SJCRH30 (cell line): ENCODE data around the gene DENND5A. TPM values are rescaled to one million over a fixed set of nuclear protein-coding genes. Genes with fewer than 3 reads are reported as not detected.

Experiments
- DNase-seq, 2 experiments: peaks; one replicate each; pipeline ENCODE4 v3.0.0-alpha.2; 2015 to 2020
- H3K27ac ChIP-seq: fragments of 250-450 bp; sonication (Bioruptor Pico); 2 replicates; pipeline ENCODE4 v1.5.1; 2020; ENCODE audit warnings: mild to moderate bottlenecking, moderate library complexity
- H3K27me3 ChIP-seq: fragments of 250-450 bp; sonication (Bioruptor Pico); 2 replicates; pipeline ENCODE4 v1.5.1; 2020; ENCODE audit warnings: mild to moderate bottlenecking, moderate library complexity
- H3K36me3 ChIP-seq: fragments of 250-450 bp; sonication (Bioruptor Pico); 2 replicates; pipeline ENCODE4 v1.5.1; 2020; ENCODE audit warnings: mild to moderate bottlenecking, moderate library complexity
- H3K4me1 ChIP-seq: fragments of 250-450 bp; sonication (Bioruptor Pico); 2 replicates; pipeline ENCODE4 v1.5.1; 2020; ENCODE audit warnings: mild to moderate bottlenecking, moderate library complexity
- H3K4me3 ChIP-seq: fragments of 250-450 bp; sonication (Bioruptor Pico); 2 replicates; pipeline ENCODE4 v1.5.1; 2020; ENCODE audit warnings: mild to moderate bottlenecking, moderate library complexity
- H3K9me3 ChIP-seq: fragments of 250-450 bp; sonication (Bioruptor Pico); replicated peaks from 2 replicates; pipeline ENCODE4 v1.5.1; 2020; ENCODE audit warnings: mild to moderate bottlenecking, moderate library complexity
- total RNA-seq: library from RNA; depleted of rRNA; stranded (reverse); fragments of >200 nt; shearing (Covaris generic); gene quantifications from 2 replicates; pipeline ENCODE4 v1.2.3, GENCODE V29; 2014

Gene DENND5A
- total RNA-seq, 1 experiment from 2014 or later = 113 TPM

DNA sequence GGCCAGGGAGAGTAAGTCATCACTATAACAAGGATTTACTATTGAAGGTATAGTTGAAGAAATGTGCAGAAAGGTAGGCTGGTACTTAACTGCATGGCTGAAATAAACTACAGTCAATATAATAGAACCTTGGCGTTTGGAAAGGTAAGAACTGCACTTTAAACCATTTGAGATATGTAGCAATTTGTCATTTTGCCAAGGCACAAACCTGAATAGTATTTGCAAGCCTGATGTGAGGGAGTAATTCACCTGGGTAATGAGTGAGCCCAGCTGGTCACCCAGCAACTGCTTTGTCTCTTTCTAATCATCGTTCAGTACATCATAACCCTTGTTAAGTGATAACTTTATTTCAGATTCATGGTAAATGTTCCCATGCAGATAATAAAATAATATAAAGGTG is 111.5 kb downstream of the DENND5A start:
- peaks cover 59% of the 10 kb centered on the region for H3K36me3 ChIP-seq
- DNase-seq = no peak
- H3K27me3 ChIP-seq = no peaks in the 10 kb centered on the region
- no peaks in the 10 kb centered on the region for H3K4me1 ChIP-seq
- H3K4me3 ChIP-seq = no peak overlapping the region
- H3K9me3 ChIP-seq = no peaks in the 10 kb centered on the region
- H3K27ac ChIP-seq = no peak overlapping the region

DNA sequence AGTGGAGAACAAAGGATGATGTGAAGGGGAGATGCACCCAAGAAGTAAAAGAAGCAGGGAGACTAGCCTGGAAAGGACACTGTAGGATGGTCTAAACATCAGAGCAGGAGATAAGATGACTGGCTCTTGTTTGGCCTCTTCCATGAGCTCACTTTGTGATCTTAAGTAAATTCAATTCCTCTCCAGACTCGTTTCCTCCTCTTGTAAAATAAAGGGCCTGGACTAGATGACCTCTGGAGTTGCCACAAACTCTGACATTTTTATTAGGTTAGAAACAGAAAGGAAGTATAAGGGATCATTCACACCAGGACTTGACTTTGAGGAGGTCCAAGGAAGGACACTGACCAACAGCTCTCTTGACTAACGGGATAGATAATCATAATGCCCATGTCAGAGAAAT is 113.5 kb downstream of the DENND5A start:
- Histone ChIP-seq H3K36me3 (peaks cover 63% of the 10 kb centered on the region), H3K9me3 (no peaks in the 10 kb centered on the region), H3K4me3 (no peak overlapping the region), H3K27me3 (no peaks in the 10 kb centered on the region), H3K27ac (no peak overlapping the region), H3K4me1 (no peaks in the 10 kb centered on the region)
- DNase-seq = no peak

DNA sequence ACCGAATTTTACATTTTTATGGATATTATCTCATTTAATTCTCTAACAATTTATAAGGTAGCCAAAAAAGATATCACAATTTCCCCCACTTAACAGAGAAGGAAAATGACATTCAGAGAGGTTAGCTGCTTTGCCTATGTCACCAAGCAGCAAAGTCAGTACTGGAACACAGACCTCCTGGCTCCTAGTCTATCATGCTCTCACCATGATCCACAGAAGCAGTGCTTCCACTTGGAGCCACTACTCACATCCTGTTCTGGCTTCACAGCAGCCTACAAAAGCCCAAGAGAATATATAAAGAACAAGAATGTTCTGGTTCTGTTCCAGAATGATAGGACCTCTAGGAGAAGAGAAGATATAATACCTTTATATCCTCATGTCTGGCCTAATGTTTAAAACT is 114.2 kb downstream of the DENND5A start:
- no peak overlapping the region for H3K4me3 ChIP-seq
- peaks cover 68% of the 10 kb centered on the region for H3K36me3 ChIP-seq
- no peaks in the 10 kb centered on the region for H3K4me1 ChIP-seq
- no peak overlapping the region for H3K27ac ChIP-seq
- DNase-seq = no peak
- H3K27me3 ChIP-seq = no peaks in the 10 kb centered on the region
- no peaks in the 10 kb centered on the region for H3K9me3 ChIP-seq

- Histone ChIP-seq H3K36me3 (peaks cover 70% of the 10 kb centered on the region), H3K4me1 (no peaks in the 10 kb centered on the region), H3K27ac (no peak overlapping the region), H3K4me3 (no peak overlapping the region), H3K27me3 (no peaks in the 10 kb centered on the region), H3K9me3 (no peaks in the 10 kb centered on the region)
- DNase-seq = no peak
These were observed 114.6 kb downstream of the DENND5A start for GRCh38 chr11:9150501-9150900.

- no peaks in the 10 kb centered on the region for H3K27me3 ChIP-seq
- no peak overlapping the region for H3K4me3 ChIP-seq
- DNase-seq = no peak
- no peaks in the 10 kb centered on the region for H3K4me1 ChIP-seq
- peaks cover 76% of the 10 kb centered on the region for H3K36me3 ChIP-seq
- no peaks in the 10 kb centered on the region for H3K9me3 ChIP-seq
- no peak overlapping the region for H3K27ac ChIP-seq
These were observed 116.4 kb downstream of the DENND5A start for GRCh38 chr11:9148727-9149126.

- Histone ChIP-seq H3K9me3 (no peaks in the 10 kb centered on the region), H3K27me3 (no peaks in the 10 kb centered on the region), H3K4me1 (no peaks in the 10 kb centered on the region), H3K4me3 (no peak overlapping the region), H3K36me3 (peaks cover 82% of the 10 kb centered on the region), H3K27ac (no peak overlapping the region)
- no peak for DNase-seq
These were observed 117.1 kb downstream of the DENND5A start for GRCh38 chr11:9148035-9148434.

DNA sequence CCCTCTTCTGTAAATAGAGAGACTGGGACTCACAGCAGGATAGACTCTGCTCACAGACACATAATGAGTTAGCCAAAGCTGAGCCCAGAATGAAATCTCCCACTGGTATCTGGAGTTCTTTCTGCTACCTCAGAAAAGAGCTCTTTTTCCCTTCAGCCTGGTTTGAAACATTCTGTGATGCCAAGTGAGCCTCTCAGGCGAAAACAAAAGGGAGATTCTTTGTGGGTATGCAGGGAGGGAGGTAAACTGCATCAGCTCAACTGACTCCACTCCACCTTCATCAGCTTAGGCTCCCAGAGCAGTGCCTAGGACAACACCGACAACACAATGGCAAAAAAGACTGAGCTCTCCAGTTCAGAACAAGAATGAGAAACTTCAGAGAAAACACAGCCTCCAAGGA is 118.7 kb downstream of the DENND5A start:
- no peak overlapping the region for H3K4me3 ChIP-seq
- peaks cover 89% of the 10 kb centered on the region for H3K36me3 ChIP-seq
- no peaks in the 10 kb centered on the region for H3K4me1 ChIP-seq
- no peaks in the 10 kb centered on the region for H3K9me3 ChIP-seq
- DNase-seq = no peak
- H3K27ac ChIP-seq = no peak overlapping the region
- no peaks in the 10 kb centered on the region for H3K27me3 ChIP-seq

DNA sequence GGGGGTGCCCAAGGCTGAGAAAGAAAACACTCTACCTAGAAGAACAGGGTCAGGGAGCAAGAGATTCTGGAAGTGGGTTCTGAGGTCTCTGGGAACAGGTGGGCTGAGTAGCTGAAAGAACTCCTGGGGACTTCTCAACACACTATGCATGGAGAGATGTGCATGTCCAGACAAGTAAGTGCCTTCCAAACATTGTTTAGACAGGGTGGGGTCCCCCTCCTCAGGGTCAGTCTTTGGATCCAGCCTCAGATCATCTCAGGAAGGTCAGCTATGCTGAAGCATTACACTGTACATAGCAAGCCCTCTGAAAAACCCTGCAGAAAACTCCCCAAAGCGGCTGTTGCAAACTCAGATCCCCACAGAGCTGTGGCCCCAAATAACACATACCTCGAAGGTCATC is 119.9 kb downstream of the DENND5A start:
- Histone ChIP-seq H3K36me3 (peaks cover 87% of the 10 kb centered on the region), H3K4me1 (no peaks in the 10 kb centered on the region), H3K27me3 (no peaks in the 10 kb centered on the region), H3K4me3 (no peak overlapping the region), H3K27ac (no peak overlapping the region), H3K9me3 (no peaks in the 10 kb centered on the region)
- no peak for DNase-seq

DNA sequence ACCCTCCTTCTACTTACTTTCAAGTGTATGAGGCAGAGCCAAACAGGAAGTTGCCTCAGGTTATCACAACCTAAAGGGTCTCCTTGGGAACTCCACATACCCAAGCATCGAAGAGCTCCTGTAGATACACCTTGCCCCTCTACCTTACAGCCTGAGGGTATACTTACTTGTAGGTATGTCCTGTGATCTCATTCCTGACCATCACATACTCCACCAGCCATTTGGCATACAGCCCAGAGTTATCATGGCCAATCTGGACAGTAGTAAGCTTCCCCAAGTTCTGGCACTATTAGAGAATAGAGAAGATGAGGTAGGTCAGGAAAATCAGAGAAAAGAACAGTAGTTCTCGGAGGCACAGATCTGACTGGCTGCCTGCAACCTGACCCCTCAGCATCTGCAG is 120.3 kb downstream of the DENND5A start:
- peaks cover 86% of the 10 kb centered on the region for H3K36me3 ChIP-seq
- DNase-seq = no peak

DNA sequence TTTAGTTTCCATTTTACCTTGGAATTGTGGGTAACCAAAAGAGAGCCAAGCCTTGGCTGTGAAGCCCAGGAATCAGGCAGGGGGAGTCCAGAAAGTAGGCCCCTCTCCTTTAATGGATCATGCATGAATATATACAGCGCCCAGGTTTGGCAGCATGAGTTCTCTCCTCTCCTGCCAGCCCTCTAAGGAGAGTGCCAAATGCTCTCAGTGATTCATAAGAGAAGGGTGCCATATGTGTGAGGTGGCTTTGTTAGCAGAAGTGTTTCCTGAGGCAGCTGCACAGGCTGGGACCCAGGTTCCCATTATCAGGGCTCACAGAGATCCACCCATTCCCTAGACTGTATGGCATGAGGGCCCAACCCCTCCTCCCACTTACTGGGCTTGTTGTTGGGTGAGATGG is 121.4 kb downstream of the DENND5A start:
- H3K4me3 ChIP-seq = no peak overlapping the region
- no peaks in the 10 kb centered on the region for H3K27me3 ChIP-seq
- no peaks in the 10 kb centered on the region; the same call in 1 of the 2 replicates for H3K4me1 ChIP-seq
- no peak overlapping the region for H3K27ac ChIP-seq
- H3K36me3 ChIP-seq = peaks cover 81% of the 10 kb centered on the region
- no peak for DNase-seq
- no peaks in the 10 kb centered on the region for H3K9me3 ChIP-seq

More for the DNA sequence above, 120.3 kb downstream of the DENND5A start:
- Histone ChIP-seq H3K4me3 (no peak overlapping the region), H3K27ac (no peak overlapping the region), H3K9me3 (no peaks in the 10 kb centered on the region), H3K27me3 (no peaks in the 10 kb centered on the region), H3K4me1 (no peaks in the 10 kb centered on the region)

- DNase-seq = no peak
- Histone ChIP-seq H3K4me1 (no peaks in the 10 kb centered on the region; the same call in 1 of the 2 replicates), H3K9me3 (no peaks in the 10 kb centered on the region), H3K27me3 (no peaks in the 10 kb centered on the region), H3K4me3 (no peak overlapping the region), H3K36me3 (peaks cover 75% of the 10 kb centered on the region), H3K27ac (no peak overlapping the region)
These were observed 122.4 kb downstream of the DENND5A start for GRCh38 chr11:9142732-9143131.

GRCh38 chr11:9141186-9141585 is 124.0 kb downstream of the DENND5A start:
- Histone ChIP-seq H3K27ac (no peak overlapping the region), H3K9me3 (no peaks in the 10 kb centered on the region), H3K36me3 (peaks cover 65% of the 10 kb centered on the region), H3K4me3 (no peak overlapping the region), H3K4me1 (no peaks in the 10 kb centered on the region; the same call in 1 of the 2 replicates), H3K27me3 (no peaks in the 10 kb centered on the region)
- DNase-seq = no peak

- H3K4me1 ChIP-seq = no peaks in the 10 kb centered on the region; the same call in 1 of the 2 replicates
- no peak overlapping the region for H3K27ac ChIP-seq
- no peaks in the 10 kb centered on the region for H3K9me3 ChIP-seq
- DNase-seq = no peak
- no peak overlapping the region for H3K4me3 ChIP-seq
- H3K36me3 ChIP-seq = peaks cover 51% of the 10 kb centered on the region
- H3K27me3 ChIP-seq = no peaks in the 10 kb centered on the region
These were observed 125.4 kb downstream of the DENND5A start for GRCh38 chr11:9139628-9140357.

- no peak overlapping the region for H3K27ac ChIP-seq
- peak in 1 of 2 experiments; percentile 16 for DNase-seq
- no peak overlapping the region for H3K4me3 ChIP-seq
- no peaks in the 10 kb centered on the region for H3K9me3 ChIP-seq
- peaks cover 44% of the 10 kb centered on the region for H3K36me3 ChIP-seq
- H3K27me3 ChIP-seq = no peaks in the 10 kb centered on the region
- no peaks in the 10 kb centered on the region; the same call in 1 of the 2 replicates for H3K4me1 ChIP-seq
These were observed 126.3 kb downstream of the DENND5A start for GRCh38 chr11:9138612-9139579.

DNA sequence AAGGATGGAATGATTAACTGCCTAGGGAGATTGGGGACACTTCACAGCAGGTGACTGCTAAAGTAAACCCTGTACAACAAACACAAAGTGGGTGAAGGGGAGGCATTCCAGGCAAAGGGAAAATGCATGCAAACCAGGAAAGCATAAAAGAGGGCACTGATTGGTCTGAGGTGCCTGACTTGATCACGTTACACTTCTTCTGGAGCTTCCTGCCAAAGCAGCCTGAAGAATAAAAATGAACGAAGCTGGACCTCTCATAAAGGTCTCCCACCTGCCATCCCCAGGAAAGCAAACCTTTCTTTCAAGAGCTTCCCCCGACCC is 127.1 kb downstream of the DENND5A start:
- Histone ChIP-seq H3K9me3 (no peaks in the 10 kb centered on the region), H3K27me3 (no peaks in the 10 kb centered on the region), H3K27ac (no peak overlapping the region), H3K36me3 (peaks cover 36% of the 10 kb centered on the region), H3K4me1 (no peaks in the 10 kb centered on the region; the same call in 1 of the 2 replicates), H3K4me3 (no peak overlapping the region)
- no peak for DNase-seq
